HEK293 (cell line): ENCODE results near the gene KCNMB4.

Experiments
- SETDB1 ChIP-seq: IDR thresholded peaks from one replicate; pipeline ENCODE4 v1.6.1; 2017; ENCODE audit warnings: mild to moderate bottlenecking, low read length, moderate library complexity, mixed read lengths; ENCODE audit not compliant: insufficient read length
- TCF7L2 ChIP-seq: IDR thresholded peaks from 2 replicates; pipeline ENCODE4 v1.6.1; 2011; ENCODE audit warnings: low read depth, mild to moderate bottlenecking, inconsistent platforms, low read length, moderate library complexity, borderline replicate concordance
- ZBTB7A ChIP-seq: fragments of 450-650 bp; formaldehyde crosslinking; IDR thresholded peaks from 2 replicates; pipeline ENCODE4 v1.5.1; 2016; ENCODE audit warnings: low read depth, missing biosample characterization, missing genetic modification characterization
- ZNF133 ChIP-seq: fragments of 450-650 bp; formaldehyde crosslinking; IDR thresholded peaks from 2 replicates; pipeline ENCODE4 v1.5.1; 2016; ENCODE audit warnings: missing biosample characterization, missing genetic modification characterization
- ZNF501 ChIP-seq: fragments of 450-650 bp; formaldehyde crosslinking; IDR thresholded peaks from 2 replicates; pipeline ENCODE4 v1.5.1; 2016; ENCODE audit warnings: missing biosample characterization, missing genetic modification characterization
- ZSCAN30 ChIP-seq: fragments of 450-650 bp; IDR thresholded peaks from 2 replicates; pipeline ENCODE4 v1.5.1; 2018; ENCODE audit warnings: missing biosample characterization, mild to moderate bottlenecking, missing genetic modification characterization, moderate library complexity
- TF ChIP-seq, protein P1 (sequence below): fragments of 450-650 bp; formaldehyde crosslinking; optimal IDR thresholded peaks from 2 replicates; pipeline ENCODE3; 2016; ENCODE audit warnings: missing biosample characterization, mild to moderate bottlenecking, missing genetic modification characterization
- TF ChIP-seq, protein P2 (sequence below): fragments of 450-650 bp; formaldehyde crosslinking; IDR thresholded peaks from 2 replicates; pipeline ENCODE4 v1.5.1; 2016; ENCODE audit warnings: missing biosample characterization, missing genetic modification characterization

- no peak for TF ChIP-seq ZSCAN30 (tag by site-specific recombination)
- TF ChIP-seq TCF7L2, result no peak
- no peak for TF ChIP-seq SETDB1
- TF ChIP-seq ZBTB7A (tag by site-specific recombination), result no peak
- no peak for TF ChIP-seq ZNF133
- TF ChIP-seq, protein P1, sequence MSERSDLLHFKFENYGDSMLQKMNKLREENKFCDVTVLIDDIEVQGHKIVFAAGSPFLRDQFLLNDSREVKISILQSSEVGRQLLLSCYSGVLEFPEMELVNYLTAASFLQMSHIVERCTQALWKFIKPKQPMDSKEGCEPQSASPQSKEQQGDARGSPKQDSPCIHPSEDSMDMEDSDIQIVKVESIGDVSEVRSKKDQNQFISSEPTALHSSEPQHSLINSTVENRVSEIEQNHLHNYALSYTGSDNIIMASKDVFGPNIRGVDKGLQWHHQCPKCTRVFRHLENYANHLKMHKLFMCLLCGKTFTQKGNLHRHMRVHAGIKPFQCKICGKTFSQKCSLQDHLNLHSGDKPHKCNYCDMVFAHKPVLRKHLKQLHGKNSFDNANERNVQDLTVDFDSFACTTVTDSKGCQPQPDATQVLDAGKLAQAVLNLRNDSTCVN (tag by site-specific recombination), result no peak
- no peak for TF ChIP-seq ZNF501 (tag by site-specific recombination)
- TF ChIP-seq, protein P2, sequence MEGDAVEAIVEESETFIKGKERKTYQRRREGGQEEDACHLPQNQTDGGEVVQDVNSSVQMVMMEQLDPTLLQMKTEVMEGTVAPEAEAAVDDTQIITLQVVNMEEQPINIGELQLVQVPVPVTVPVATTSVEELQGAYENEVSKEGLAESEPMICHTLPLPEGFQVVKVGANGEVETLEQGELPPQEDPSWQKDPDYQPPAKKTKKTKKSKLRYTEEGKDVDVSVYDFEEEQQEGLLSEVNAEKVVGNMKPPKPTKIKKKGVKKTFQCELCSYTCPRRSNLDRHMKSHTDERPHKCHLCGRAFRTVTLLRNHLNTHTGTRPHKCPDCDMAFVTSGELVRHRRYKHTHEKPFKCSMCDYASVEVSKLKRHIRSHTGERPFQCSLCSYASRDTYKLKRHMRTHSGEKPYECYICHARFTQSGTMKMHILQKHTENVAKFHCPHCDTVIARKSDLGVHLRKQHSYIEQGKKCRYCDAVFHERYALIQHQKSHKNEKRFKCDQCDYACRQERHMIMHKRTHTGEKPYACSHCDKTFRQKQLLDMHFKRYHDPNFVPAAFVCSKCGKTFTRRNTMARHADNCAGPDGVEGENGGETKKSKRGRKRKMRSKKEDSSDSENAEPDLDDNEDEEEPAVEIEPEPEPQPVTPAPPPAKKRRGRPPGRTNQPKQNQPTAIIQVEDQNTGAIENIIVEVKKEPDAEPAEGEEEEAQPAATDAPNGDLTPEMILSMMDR (tag by site-specific recombination), result no peak
Observed at GRCh38 chr12:70443062-70443673, 77.1 kb downstream of the KCNMB4 start.
